Caco-2 (cell line): ENCODE results near the gene MEG3. TPM values are rescaled to one million over a fixed set of nuclear protein-coding genes. Genes with fewer than 3 reads are reported as not detected.

Experiments used
- BruUV-seq: library from RNA; stranded (reverse); fragments of 400-500 nt; replicated peaks from 2 replicates; lab custom pipeline; 2021; lab: Mats Ljungman, UMichigan
- CTCF ChIA-PET: fragments of 300-600 bp; sonication (Branson Sonifier 250); formaldehyde crosslinking; loops from one replicate; lab custom pipeline; 2022; ENCODE audit warnings: antibody characterized with exemption; lab: Charles Lee
- POLR2A ChIA-PET: fragments of 300-600 bp; sonication (Branson Sonifier 250); formaldehyde crosslinking; loops from one replicate; lab custom pipeline; 2022; ENCODE audit warnings: antibody characterized with exemption; lab: Charles Lee
- DNase-seq, 2 experiments: peaks; one replicate each; pipeline versions ENCODE4 v3.0.0 to v3.0.0-alpha.2; 2020 to 2022
- H3K27me3 ChIP-seq: replicated peaks from 2 replicates; pipeline ENCODE4 v1.6.0; 2011; ENCODE audit warnings: low read length; ENCODE audit not compliant: control insufficient read depth, insufficient read depth
- H3K36me3 ChIP-seq: 2 replicates; pipeline ENCODE4 v1.5.1; 2011; ENCODE audit warnings: low read length; ENCODE audit not compliant: control insufficient read depth, insufficient read depth
- H3K4me1 ChIP-seq: fragments of 250-450 bp; sonication (Bioruptor Pico); 2 replicates; pipeline ENCODE4 v1.5.1; 2020; ENCODE audit warnings: mild to moderate bottlenecking
- H3K4me3 ChIP-seq: 2 replicates; pipeline ENCODE4 v1.5.1; 2011; ENCODE audit warnings: low read depth, mild to moderate bottlenecking, control low read depth, low read length
- H3K9me3 ChIP-seq: fragments of 250-450 bp; sonication (Bioruptor Pico); 2 replicates; pipeline ENCODE4 v1.5.1; 2020; ENCODE audit warnings: mild to moderate bottlenecking, moderate library complexity
- H3K27ac Mint-ChIP-seq: one replicate; pipeline ENCODE4 v1.8.0; 2022; ENCODE audit warnings: mixed read lengths; ENCODE audit not compliant: unreplicated experiment
- H3K27me3 Mint-ChIP-seq: one replicate; pipeline ENCODE4 v1.8.0; 2022; ENCODE audit warnings: mixed read lengths; ENCODE audit not compliant: insufficient read depth, unreplicated experiment
- H3K36me3 Mint-ChIP-seq: one replicate; pipeline ENCODE4 v1.8.0; 2022; ENCODE audit warnings: mild to moderate bottlenecking, mixed read lengths; ENCODE audit not compliant: insufficient read depth, unreplicated experiment
- H3K4me1 Mint-ChIP-seq: one replicate; pipeline ENCODE4 v1.8.0; 2022; ENCODE audit warnings: low read depth, mixed read lengths; ENCODE audit not compliant: unreplicated experiment
- H3K4me3 Mint-ChIP-seq: one replicate; pipeline ENCODE4 v1.8.0; 2022; ENCODE audit warnings: mild to moderate bottlenecking, moderate library complexity, mixed read lengths; ENCODE audit not compliant: unreplicated experiment
- H3K9me3 Mint-ChIP-seq: one replicate; pipeline ENCODE4 v1.8.0; 2022; ENCODE audit warnings: mixed read lengths; ENCODE audit not compliant: unreplicated experiment
- intact Hi-C: fragments of 100-400 bp; cut with micrococcal nuclease; formaldehyde crosslinking; loops from one replicate; pipeline ENCODE4 v1.10.0; 2022; ENCODE audit not compliant: unreplicated experiment
- total RNA-seq: library from RNA; stranded (reverse); gene quantifications from 2 replicates; pipeline ENCODE4 v1.2.3, GENCODE V29; 2022
- TF ChIP-seq, protein P1 (sequence below), 2 experiments: fragments of 200-600 bp in 1 of 2; IDR thresholded peaks; 1 replicate in 1 of 2; 2 replicates in 1 of 2; pipeline versions ENCODE4 v1.5.1 to v1.8.0; 2011 to 2022; ENCODE audit warnings: antibody characterized with exemption in 1 of 2, control low read depth in 1 of 2, inconsistent platforms in 1 of 2, low read depth in 1 of 2, low read length in 1 of 2, mild to moderate bottlenecking in 1 of 2, moderate library complexity in 1 of 2; ENCODE audit not compliant: insufficient read depth in 1 of 2, severe bottlenecking in 1 of 2, unreplicated experiment in 1 of 2

Gene MEG3
- total RNA-seq, 1 experiment from 2014 or later, result not detected

GRCh38 chr14:100781952-100782351, 44.0 kb upstream of the MEG3 start:
- ChIA-PET POLR2A (no interaction called here), CTCF (no interaction called here)
- TF ChIP-seq, protein P1, sequence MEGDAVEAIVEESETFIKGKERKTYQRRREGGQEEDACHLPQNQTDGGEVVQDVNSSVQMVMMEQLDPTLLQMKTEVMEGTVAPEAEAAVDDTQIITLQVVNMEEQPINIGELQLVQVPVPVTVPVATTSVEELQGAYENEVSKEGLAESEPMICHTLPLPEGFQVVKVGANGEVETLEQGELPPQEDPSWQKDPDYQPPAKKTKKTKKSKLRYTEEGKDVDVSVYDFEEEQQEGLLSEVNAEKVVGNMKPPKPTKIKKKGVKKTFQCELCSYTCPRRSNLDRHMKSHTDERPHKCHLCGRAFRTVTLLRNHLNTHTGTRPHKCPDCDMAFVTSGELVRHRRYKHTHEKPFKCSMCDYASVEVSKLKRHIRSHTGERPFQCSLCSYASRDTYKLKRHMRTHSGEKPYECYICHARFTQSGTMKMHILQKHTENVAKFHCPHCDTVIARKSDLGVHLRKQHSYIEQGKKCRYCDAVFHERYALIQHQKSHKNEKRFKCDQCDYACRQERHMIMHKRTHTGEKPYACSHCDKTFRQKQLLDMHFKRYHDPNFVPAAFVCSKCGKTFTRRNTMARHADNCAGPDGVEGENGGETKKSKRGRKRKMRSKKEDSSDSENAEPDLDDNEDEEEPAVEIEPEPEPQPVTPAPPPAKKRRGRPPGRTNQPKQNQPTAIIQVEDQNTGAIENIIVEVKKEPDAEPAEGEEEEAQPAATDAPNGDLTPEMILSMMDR (IDR thresholded peaks at IDR 0.05; ENCODE audit: insufficient read depth in 1 of 2, low read depth in 1 of 2, low read length in 1 of 2, severe bottlenecking in 1 of 2, unreplicated experiment in 1 of 2), result no peak
- no peak overlapping the region for H3K27ac Mint-ChIP-seq
- Histone ChIP-seq H3K9me3 (no peaks in the 10 kb centered on the region), H3K4me3 (no peak overlapping the region), H3K4me1 (no peaks in the 10 kb centered on the region), H3K36me3 (no peaks in the 10 kb centered on the region), H3K27me3 (no peaks in the 10 kb centered on the region)
- no peak for DNase-seq
- H3K4me3 Mint-ChIP-seq, result no peak overlapping the region
- no TSS peak for BruUV-seq
- H3K27me3 Mint-ChIP-seq, result peaks cover 3% of the 10 kb centered on the region
- no peaks in the 10 kb centered on the region for H3K36me3 Mint-ChIP-seq
- no peaks in the 10 kb centered on the region for H3K9me3 Mint-ChIP-seq
- H3K4me1 Mint-ChIP-seq, result no peaks in the 10 kb centered on the region
- intact Hi-C loops, result no loop called here

DNA sequence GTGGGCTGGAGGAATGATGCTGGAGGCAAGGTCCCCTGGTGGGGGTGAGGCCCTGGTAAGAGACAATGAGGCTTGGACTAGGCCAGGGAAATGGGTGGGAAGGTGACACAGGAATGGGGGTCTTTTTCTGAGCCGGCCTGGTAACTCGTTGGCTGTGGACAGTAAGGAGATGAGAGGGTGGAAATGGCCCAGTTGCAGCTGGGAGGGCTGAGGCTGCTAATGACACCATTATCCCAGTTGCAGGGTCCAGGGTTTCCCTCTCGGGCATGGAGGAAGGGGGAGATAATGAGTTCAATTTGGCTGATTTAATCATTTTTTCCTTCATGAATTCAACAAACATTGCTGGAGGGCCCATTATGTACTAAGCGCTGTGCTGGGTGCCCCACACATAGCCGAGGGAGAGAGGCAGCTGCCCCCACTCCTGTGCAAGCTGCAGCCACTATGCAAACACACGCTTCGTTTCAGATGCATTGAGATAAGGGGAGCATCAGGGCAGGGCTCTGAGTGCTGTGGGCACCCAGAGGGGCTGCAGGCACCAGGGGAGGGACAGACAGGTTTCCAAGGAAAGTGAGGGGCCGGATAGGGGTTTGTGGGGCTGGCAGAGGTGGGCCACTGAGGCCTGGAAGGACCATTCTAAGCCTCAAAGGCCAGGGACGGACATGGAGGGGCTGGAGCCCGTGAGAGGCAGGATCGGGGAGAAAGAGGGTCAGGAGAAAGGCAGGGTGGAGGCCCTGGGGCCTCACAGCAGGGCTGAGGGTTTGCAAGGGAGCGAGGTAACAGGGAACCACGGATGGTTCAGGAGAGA, 43.2 kb upstream of the MEG3 start:
- no peaks in the 10 kb centered on the region for H3K27me3 ChIP-seq
- Mint-ChIP-seq H3K27ac (no peak overlapping the region), H3K4me1 (no peaks in the 10 kb centered on the region), H3K36me3 (no peaks in the 10 kb centered on the region), H3K27me3 (peaks cover 3% of the 10 kb centered on the region), H3K9me3 (no peaks in the 10 kb centered on the region), H3K4me3 (no peak overlapping the region)
- DNase-seq, result peak in 1 of 2 experiments; percentile 9
- intact Hi-C loops, result no loop called here
- no peaks in the 10 kb centered on the region for H3K36me3 ChIP-seq
- POLR2A ChIA-PET, result no interaction called here
- CTCF ChIA-PET, result no interaction called here
- BruUV-seq, result no TSS peak
- TF ChIP-seq, protein P1 (IDR thresholded peaks at IDR 0.05; ENCODE audit: insufficient read depth in 1 of 2, low read depth in 1 of 2, low read length in 1 of 2, severe bottlenecking in 1 of 2, unreplicated experiment in 1 of 2), result no peak
- no peaks in the 10 kb centered on the region for H3K4me1 ChIP-seq
- H3K4me3 ChIP-seq, result no peak overlapping the region
- H3K9me3 ChIP-seq, result no peaks in the 10 kb centered on the region

DNA sequence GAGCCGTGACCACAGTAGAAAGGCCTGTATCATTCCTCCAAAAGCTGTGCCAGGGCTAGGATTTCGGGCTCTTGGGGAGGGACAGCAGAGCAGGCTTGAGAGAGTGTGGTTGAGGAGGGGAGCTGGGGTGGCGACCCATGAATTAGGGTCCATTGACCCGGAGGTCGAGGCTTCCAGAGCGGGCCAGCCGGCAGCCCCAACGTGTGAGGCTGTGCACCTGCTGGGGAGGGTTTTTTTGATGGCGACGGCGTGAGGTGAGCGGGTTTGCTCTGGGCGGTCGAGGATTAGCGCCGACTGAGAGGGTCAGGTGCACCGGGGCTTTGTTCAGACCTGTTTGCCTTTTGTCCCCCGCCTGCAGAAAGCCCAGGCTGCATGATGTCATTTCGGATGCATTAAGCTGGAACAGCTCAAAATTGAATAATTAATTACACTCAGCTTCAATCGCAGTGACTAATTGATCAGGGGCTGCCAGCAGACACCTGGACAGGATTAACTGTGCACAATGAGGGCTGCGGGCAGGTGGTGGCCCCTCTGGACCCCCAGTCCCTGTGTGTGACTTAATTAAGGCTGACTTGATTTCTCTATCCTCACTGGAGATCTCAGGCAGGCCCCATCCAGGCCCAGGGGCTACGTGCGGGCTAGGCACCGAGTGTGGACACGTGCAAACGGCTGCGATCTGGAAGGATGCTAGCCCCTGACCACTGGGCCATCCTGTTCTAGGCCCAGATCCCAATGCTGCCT, 42.1 kb upstream of the MEG3 start:
- H3K27ac Mint-ChIP-seq, result no peak overlapping the region
- no TSS peak for BruUV-seq
- no peaks in the 10 kb centered on the region for H3K36me3 Mint-ChIP-seq
- DNase-seq, result peak in 1 of 2 experiments; percentile 24
- H3K9me3 ChIP-seq, result no peaks in the 10 kb centered on the region
- POLR2A ChIA-PET, result no interaction called here
- H3K4me3 ChIP-seq, result no peak overlapping the region
- no peak overlapping the region for H3K4me3 Mint-ChIP-seq
- H3K27me3 ChIP-seq, result no peaks in the 10 kb centered on the region
- no peaks in the 10 kb centered on the region for H3K36me3 ChIP-seq
- no peaks in the 10 kb centered on the region for H3K4me1 Mint-ChIP-seq
- intact Hi-C loops, result no loop called here
- no peaks in the 10 kb centered on the region for H3K9me3 Mint-ChIP-seq
- TF ChIP-seq, protein P1 (IDR thresholded peaks at IDR 0.05; ENCODE audit: insufficient read depth in 1 of 2, low read depth in 1 of 2, low read length in 1 of 2, severe bottlenecking in 1 of 2, unreplicated experiment in 1 of 2), result no peak
- peaks cover 3% of the 10 kb centered on the region for H3K27me3 Mint-ChIP-seq
- CTCF ChIA-PET, result no interaction called here
- H3K4me1 ChIP-seq, result no peaks in the 10 kb centered on the region
